VCaP (cell line): ENCODE data around the gene TCF3.

Experiments used
- H3K27ac ChIP-seq: fragments of 450-650 bp; 2 replicates; pipeline ENCODE4 v1.5.1; 2017
- TF ChIP-seq, protein P1 (sequence below): fragments of 450-650 bp; conservative IDR thresholded peaks from 2 replicates; pipeline ENCODE4 v1.5.1; 2017; ENCODE audit warnings: mild to moderate bottlenecking, moderate library complexity

Gene TCF3

DNA sequence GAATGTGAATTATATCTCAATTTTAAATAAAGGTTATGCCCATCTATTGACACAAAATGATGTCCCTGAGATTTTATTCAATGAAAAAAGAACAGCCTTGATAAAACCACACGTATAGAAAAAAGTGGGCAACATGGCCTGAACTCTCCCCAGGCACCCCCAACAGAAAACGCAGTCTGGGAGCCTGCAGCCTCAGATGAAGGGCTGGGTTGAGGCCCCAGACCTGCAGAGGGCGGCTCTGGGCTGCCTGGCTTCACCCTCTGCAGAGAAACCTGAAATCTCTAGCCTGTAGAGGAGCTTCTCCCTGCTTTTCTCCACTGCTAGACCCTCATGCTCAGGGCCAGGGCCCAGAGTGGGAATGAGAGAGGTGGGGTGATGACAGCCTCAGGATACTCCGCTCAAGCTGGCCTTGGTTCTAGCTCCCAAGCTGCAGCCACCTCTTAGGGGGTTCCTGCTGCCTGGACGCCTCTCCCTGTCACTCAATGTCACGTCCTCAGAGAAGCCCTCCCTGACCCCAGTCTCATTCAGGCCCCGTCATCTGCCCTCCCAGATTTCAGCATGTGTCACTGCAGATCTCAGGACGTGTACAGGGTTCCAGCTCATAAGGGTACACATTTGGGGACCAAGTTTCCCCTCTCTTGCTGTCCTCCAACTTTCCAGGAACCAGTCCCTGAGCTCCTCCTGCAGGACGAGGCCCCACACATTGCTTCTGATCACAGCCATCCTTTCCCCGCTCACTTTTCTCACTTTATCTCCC is 61.6 kb downstream of the TCF3 start:
- peak overlapping the region; percentile 99 for H3K27ac ChIP-seq
- TF ChIP-seq, protein P1, sequence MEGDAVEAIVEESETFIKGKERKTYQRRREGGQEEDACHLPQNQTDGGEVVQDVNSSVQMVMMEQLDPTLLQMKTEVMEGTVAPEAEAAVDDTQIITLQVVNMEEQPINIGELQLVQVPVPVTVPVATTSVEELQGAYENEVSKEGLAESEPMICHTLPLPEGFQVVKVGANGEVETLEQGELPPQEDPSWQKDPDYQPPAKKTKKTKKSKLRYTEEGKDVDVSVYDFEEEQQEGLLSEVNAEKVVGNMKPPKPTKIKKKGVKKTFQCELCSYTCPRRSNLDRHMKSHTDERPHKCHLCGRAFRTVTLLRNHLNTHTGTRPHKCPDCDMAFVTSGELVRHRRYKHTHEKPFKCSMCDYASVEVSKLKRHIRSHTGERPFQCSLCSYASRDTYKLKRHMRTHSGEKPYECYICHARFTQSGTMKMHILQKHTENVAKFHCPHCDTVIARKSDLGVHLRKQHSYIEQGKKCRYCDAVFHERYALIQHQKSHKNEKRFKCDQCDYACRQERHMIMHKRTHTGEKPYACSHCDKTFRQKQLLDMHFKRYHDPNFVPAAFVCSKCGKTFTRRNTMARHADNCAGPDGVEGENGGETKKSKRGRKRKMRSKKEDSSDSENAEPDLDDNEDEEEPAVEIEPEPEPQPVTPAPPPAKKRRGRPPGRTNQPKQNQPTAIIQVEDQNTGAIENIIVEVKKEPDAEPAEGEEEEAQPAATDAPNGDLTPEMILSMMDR: peak; percentile 53

DNA sequence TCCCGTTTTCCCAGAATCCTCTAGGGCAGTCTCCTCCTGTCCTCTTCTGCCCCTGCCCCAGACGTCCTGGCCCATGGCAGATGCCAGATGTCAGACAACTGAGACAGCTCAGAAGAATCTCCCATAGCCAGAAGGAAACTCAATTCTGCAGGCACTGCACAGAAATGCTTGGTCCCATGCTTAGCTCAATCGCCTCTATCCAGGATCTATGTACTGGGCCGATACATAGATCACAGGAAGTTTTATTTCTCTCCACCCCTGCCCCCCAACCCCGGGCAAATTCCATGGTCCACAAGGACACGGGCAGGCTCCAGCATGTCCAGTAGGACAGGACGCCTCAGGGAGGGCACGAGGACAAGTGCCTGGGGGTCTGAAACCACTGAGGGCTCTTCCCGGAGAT is 64.5 kb downstream of the TCF3 start:
- H3K27ac ChIP-seq: 0 out of 2 replicates have a peak overlapping the region, but pooled peaks have one; percentile 8
- TF ChIP-seq, protein P1: no peak

DNA sequence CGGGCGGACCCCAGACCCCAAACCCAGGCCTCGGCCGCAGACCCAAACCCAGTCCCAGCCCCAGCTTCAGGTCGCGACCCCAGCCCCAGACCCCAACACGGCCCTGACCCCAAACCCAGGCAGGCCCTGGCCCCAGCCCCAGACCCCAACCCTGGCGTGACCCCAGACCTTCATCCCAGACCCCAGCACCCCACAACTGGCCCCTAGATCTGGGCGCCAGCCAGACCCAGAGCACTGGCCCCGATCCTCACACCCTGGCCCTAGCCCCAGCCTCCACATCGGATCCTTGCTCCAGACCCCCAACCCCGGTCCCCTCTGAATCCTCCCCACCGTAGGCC is 67.2 kb downstream of the TCF3 start:
- TF ChIP-seq, protein P1: no peak
- H3K27ac ChIP-seq: no peak overlapping the region

DNA sequence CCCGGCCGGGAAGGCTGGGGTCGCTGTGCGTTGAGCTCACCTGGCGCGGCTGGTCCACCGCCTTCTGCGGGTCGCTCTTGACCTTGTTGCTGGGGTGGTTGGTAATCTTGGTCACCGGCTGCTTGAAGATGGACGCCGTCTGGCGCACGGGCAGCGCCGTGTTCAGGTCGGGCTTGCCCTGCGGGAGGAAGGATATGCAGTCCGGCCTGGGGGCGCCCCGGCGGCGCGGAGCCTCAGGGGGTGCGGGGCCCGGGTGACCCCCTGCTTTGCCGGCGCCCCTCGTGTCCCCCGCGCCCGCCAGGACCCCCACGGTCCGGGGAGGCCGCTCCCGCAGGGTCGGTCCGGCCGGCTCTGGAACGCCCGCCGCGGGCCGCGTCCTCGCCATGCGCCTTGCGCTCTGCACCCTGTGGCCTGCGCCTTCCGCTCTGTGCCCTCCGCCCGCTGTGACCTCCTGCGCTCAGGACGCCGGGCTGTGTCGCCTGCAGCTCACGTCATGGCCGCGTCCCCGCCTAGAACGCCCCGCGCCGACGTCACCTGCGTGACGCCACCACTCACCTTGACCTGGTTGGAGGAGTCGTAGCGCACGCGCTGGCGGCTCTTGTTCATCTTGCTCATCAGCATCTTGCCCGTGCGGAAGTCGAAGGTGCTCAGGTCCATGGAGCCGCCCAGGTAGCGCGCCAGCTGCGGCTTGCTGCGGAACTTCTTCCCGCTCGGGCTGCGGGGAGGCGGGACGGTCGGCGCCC is 67.7 kb downstream of the TCF3 start:
- no peak overlapping the region for H3K27ac ChIP-seq
- TF ChIP-seq, protein P1: no peak

DNA sequence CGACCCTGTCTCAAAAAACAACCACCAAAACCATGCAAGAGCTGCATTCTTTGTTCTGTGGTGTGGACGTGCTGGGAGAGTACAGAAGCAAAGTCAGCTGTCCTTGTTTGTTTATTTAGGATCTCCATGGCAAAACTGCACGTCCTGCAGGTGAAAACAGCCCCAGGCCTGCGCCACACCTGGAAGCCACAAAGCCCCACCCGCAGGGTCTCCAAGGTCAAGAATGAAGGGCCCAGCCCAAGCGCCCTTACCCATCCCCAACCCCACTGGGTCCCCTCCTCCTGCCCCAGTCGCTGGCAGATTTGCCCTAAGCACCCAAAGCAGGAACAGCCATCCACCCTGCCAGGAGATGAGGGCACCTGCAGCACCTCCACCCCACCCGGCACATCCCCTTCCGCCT is 70.2 kb downstream of the TCF3 start:
- H3K27ac ChIP-seq: peak overlapping the region; percentile 64
- TF ChIP-seq, protein P1: no peak

DNA sequence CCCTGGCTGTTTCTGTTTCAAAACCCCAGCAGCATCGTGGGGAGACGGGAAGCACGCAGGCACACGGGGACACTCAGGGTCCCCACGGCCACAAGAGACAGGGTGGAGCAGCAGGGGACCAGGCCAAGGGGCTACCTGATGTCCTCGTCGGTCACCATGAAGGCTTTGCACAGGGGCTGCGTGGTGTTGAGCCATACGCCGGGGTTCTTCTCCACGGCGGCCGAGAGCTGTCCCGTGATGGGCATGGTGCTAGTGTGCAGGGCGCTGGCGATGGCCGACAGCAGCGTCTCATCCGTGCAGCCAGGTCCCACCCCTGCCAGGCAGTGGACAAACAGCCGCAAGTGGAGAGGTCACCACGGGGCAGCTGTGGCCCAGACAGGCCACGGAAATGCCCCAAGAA is 71.5 kb downstream of the TCF3 start:
- TF ChIP-seq, protein P1: no peak
- peak overlapping the region; percentile 64; the same call in 1 of the 2 replicates for H3K27ac ChIP-seq

DNA sequence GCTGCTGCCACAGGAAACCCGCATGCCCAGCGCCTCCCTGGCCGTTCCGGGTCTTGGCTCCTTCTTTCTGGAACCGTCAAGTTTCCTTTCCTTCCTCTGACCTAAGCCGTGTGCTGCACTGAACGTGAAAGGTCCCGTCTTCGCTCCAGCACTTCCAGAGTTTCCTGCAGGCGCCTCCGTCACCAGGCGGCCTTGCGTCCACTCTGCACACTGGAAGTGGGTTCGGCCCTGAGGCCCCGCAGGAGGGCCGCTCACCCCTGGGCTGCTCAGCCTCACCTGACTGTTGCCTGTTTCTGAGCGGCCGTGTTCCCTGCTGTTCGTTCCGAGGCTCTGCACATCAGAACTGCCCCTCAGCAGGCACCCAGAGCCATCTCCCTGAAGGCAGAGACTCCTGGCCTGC is 72.0 kb downstream of the TCF3 start:
- no peak overlapping the region; the same call in 1 of the 2 replicates for H3K27ac ChIP-seq

More for the DNA sequence above, 72.0 kb downstream of the TCF3 start:
- TF ChIP-seq, protein P1: no peak
